ENCODE results near the gene PCLO. TPM values are rescaled to one million over a fixed set of nuclear protein-coding genes. Genes with fewer than 3 reads are reported as not detected.

Gene PCLO
- total and polyA plus RNA-seq, 2 of the 8 experiments (the other 6 are each of a cell fraction or from before 2014, with no cell fraction given) = 1.5 to 3.2 TPM

GRCh38 chr7:82778021-82778420 lies 384.7 kb downstream of the PCLO start:
- DNase-seq (ENCODE audit: low read depth in 1 of 2, low spot score in 2 of 2) (no peak), FAIRE-seq (no peak)
- Histone ChIP-seq H3K9ac (replicated peaks in 1 of 4; ENCODE audit: extremely low read depth in 1 of 4, low read depth in 3 of 4, low read length in 3 of 4) (no peak overlapping the region), H4K8ac (ENCODE audit: extremely low read depth, insufficient read depth, low read length) (no peak overlapping the region), H3K23ac (ENCODE audit: insufficient read length) (no peak overlapping the region), H4K91ac (replicated peaks; ENCODE audit: insufficient read length, low read length) (no peak overlapping the region), H3K27me3 (replicated peaks in 1 of 4; ENCODE audit: control insufficient read depth in 3 of 4, extremely low read depth in 1 of 4, insufficient read depth in 3 of 4, low read length in 3 of 4) (no peaks in the 10 kb centered on the region), H2AK5ac (ENCODE audit: low read depth, low read length) (no peak overlapping the region), H3K4me3 (ENCODE audit: extremely low read depth in 1 of 4, insufficient read depth in 2 of 4, low read depth in 3 of 4, low read length in 4 of 4) (no peak overlapping the region), H2BK20ac (ENCODE audit: low read length) (no peak overlapping the region), H3K36me3 (ENCODE audit: control insufficient read depth in 2 of 4, insufficient read depth in 4 of 4, low read length in 3 of 4) (no peaks in the 10 kb centered on the region), H3K27ac (ENCODE audit: low read depth, low read length) (no peak overlapping the region), H2BK12ac (ENCODE audit: low read depth, low read length) (no peak overlapping the region), H3K14ac (ENCODE audit: insufficient read length) (no peak overlapping the region), H3K4me2 (ENCODE audit: insufficient read depth in 1 of 2, low read depth in 2 of 2, low read length in 2 of 2) (no peak overlapping the region), H3K79me2 (ENCODE audit: control insufficient read depth in 1 of 2, insufficient read depth in 2 of 2, low read length in 2 of 2) (no peaks in the 10 kb centered on the region), H3K4me1 (replicated peaks in 1 of 4; ENCODE audit: control insufficient read depth in 3 of 4, insufficient read depth in 4 of 4, low read length in 3 of 4) (no peaks in the 10 kb centered on the region), H4K20me1 (replicated peaks in 1 of 2; ENCODE audit: control insufficient read depth in 1 of 2, insufficient read depth in 2 of 2, low read length in 2 of 2) (no peaks in the 10 kb centered on the region), H3K18ac (ENCODE audit: extremely low read depth, low read length) (no peak overlapping the region), H3K23me2 (ENCODE audit: low read depth, low read length) (no peaks in the 10 kb centered on the region), H4K5ac (ENCODE audit: insufficient read length, low read depth, low read length) (no peak overlapping the region), H2BK5ac (ENCODE audit: low read depth, low read length) (no peak overlapping the region), H3K9me3 (ENCODE audit: insufficient read depth in 2 of 2, low read depth in 1 of 2, low read length in 1 of 2) (no peaks in the 10 kb centered on the region), H2BK15ac (ENCODE audit: low read length) (no peak overlapping the region), H3K56ac (replicated peaks; ENCODE audit: insufficient read length, low read depth, low read length) (no peak overlapping the region), H3K4ac (replicated peaks; ENCODE audit: insufficient read length, low read depth, low read length) (no peak overlapping the region), H2BK120ac (replicated peaks; ENCODE audit: low read depth, low read length) (no peak overlapping the region), H2AFZ (ENCODE audit: low read length) (no peak overlapping the region), H3K79me1 (ENCODE audit: low read depth, low read length) (no peaks in the 10 kb centered on the region)
- ChIA-PET CTCF (ENCODE audit: partially characterized antibody) (no interaction called here), POLR2A (ENCODE audit: partially characterized antibody) (no interaction called here)
- TF ChIP-seq EGR1 (IDR thresholded peaks at IDR 0.05; ENCODE audit: borderline replicate concordance, low read depth, low read length) (no peak), SRF (IDR thresholded peaks at IDR 0.05; ENCODE audit: low read depth, low read length) (no peak), BRCA1 (IDR thresholded peaks at IDR 0.05; ENCODE audit: low read depth, low read length) (no peak), NRF1 (IDR thresholded peaks at IDR 0.05; ENCODE audit: low read depth, low read length) (no peak), HDAC2 (IDR thresholded peaks at IDR 0.05; ENCODE audit: borderline replicate concordance in 1 of 2, low read depth in 2 of 2, low read length in 2 of 2) (no peak), KDM5A (IDR thresholded peaks at IDR 0.05; ENCODE audit: low read length) (no peak), ATF2 (IDR thresholded peaks at IDR 0.05; ENCODE audit: low read length) (no peak), ASH2L (IDR thresholded peaks at IDR 0.05; ENCODE audit: low read length) (no peak), ATF3 (IDR thresholded peaks at IDR 0.05; ENCODE audit: insufficient read depth, low read depth, low read length) (no peak), CHD2 (IDR thresholded peaks at IDR 0.05; ENCODE audit: low read length) (no peak), JUND (IDR thresholded peaks at IDR 0.05; ENCODE audit: low read length) (no peak)
- 89% methylated on average over 1 of the region's 1 CpG; no CpG with 5 or more reads in 1 of the 2 experiments for WGBS, 2 experiments (ENCODE audit: extremely low coverage in 1 of 2, insufficient coverage in 1 of 2, insufficient read length in 1 of 2, insufficient replicate concordance in 2 of 2, low coverage in 1 of 2, low lambda C conversion rate in 2 of 2, missing lambda C conversion rate in 1 of 2)
